Activated T-cell treated with anti-CD3 and anti-CD28 coated beads, Interleukin-2, amount 50 U/mL, for 72 hours (primary cell): ENCODE results near the gene MMP15. TPM values are rescaled to one million over a fixed set of nuclear protein-coding genes. Genes with fewer than 3 reads are reported as not detected.

Experiments
- ATAC-seq, 2 donors: fragments of 150-1000 bp; cut with Tn5 transposase; replicated peaks in 1 of 2; 2 replicates each; pipeline ENCODE4 v1.10.0; 2021; ENCODE audit warnings: moderate library complexity in 2 of 2, mild to moderate bottlenecking in 1 of 2
- DNase-seq, 2 donors: peaks; one replicate each; pipeline ENCODE4 v3.0.0; 2021 to 2022; ENCODE audit warnings: mixed read lengths in 1 of 2
- H3K27ac Mint-ChIP-seq: one replicate; pipeline ENCODE4 v1.8.0; 2022; ENCODE audit warnings: mild to moderate bottlenecking, moderate library complexity, mixed read lengths
- H3K27me3 Mint-ChIP-seq: one replicate; pipeline ENCODE4 v1.8.0; 2022; ENCODE audit warnings: low read depth, mixed read lengths
- H3K36me3 Mint-ChIP-seq, 2 donors: one replicate each; pipeline ENCODE4 v1.8.0; 2022; ENCODE audit warnings: mixed read lengths in 2 of 2, mild to moderate bottlenecking in 1 of 2; ENCODE audit not compliant: insufficient read depth in 2 of 2
- H3K4me1 Mint-ChIP-seq: one replicate; pipeline ENCODE4 v1.8.0; 2022; ENCODE audit warnings: low read depth, mixed read lengths
- H3K4me3 Mint-ChIP-seq, 2 donors: one replicate each; pipeline ENCODE4 v1.8.0; 2022; ENCODE audit warnings: mild to moderate bottlenecking in 2 of 2, mixed read lengths in 2 of 2, moderate library complexity in 2 of 2
- H3K9me3 Mint-ChIP-seq, 2 donors: one replicate each; pipeline ENCODE4 v1.8.0; 2022; ENCODE audit warnings: mixed read lengths in 2 of 2
- total RNA-seq, 2 donors: library from RNA; stranded (reverse); gene quantifications; one replicate each; pipeline ENCODE4 v1.2.3, GENCODE V29; 2022

Gene MMP15
- total RNA-seq, 2 donors from 2014 or later: 0.76 to 0.84 TPM

DNA sequence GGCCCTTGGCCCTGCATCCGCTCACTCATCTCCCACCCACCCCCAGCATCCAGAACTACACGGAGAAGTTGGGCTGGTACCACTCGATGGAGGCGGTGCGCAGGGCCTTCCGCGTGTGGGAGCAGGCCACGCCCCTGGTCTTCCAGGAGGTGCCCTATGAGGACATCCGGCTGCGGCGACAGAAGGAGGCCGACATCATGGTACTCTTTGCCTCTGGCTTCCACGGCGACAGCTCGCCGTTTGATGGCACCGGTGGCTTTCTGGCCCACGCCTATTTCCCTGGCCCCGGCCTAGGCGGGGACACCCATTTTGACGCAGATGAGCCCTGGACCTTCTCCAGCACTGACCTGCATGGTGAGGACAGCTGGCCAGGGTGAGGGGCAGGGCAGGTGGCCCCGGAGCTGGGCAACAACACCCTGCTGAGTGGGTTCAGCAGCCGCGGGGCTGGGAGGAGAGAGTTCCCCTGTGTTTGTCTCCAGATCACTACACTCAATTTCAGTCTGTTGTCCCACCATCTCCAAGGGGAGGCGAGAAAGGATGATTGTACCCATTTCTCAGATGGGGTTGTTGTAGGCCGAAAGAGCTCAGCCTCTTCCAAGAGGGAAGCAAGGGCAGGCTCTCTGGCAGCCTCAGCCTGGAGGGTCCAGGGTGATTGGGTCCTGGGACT, 14.4 kb downstream of the MMP15 start:
- DNase-seq (no peak), ATAC-seq (no peak)
- Mint-ChIP-seq H3K27me3 (no peaks in the 10 kb centered on the region), H3K4me3 (no peak overlapping the region), H3K27ac (no peak overlapping the region), H3K9me3 (no peaks in the 10 kb centered on the region), H3K36me3 (no peaks in the 10 kb centered on the region), H3K4me1 (no peaks in the 10 kb centered on the region)

DNA sequence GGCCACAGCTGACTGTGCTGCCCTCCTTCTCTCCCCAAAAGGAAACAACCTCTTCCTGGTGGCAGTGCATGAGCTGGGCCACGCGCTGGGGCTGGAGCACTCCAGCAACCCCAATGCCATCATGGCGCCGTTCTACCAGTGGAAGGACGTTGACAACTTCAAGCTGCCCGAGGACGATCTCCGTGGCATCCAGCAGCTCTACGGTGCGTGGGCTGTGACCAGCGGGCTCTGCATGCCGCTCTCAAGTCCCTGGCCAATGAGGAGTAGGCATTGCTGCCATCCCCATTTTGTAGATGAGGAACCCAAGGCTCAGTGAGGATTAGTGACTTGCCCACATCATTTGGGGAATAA, 14.9 kb downstream of the MMP15 start:
- ATAC-seq (no peak), DNase-seq (no peak)
- Mint-ChIP-seq H3K27me3 (no peaks in the 10 kb centered on the region), H3K9me3 (no peaks in the 10 kb centered on the region), H3K4me3 (no peak overlapping the region), H3K36me3 (no peaks in the 10 kb centered on the region), H3K4me1 (no peaks in the 10 kb centered on the region), H3K27ac (no peak overlapping the region)

DNA sequence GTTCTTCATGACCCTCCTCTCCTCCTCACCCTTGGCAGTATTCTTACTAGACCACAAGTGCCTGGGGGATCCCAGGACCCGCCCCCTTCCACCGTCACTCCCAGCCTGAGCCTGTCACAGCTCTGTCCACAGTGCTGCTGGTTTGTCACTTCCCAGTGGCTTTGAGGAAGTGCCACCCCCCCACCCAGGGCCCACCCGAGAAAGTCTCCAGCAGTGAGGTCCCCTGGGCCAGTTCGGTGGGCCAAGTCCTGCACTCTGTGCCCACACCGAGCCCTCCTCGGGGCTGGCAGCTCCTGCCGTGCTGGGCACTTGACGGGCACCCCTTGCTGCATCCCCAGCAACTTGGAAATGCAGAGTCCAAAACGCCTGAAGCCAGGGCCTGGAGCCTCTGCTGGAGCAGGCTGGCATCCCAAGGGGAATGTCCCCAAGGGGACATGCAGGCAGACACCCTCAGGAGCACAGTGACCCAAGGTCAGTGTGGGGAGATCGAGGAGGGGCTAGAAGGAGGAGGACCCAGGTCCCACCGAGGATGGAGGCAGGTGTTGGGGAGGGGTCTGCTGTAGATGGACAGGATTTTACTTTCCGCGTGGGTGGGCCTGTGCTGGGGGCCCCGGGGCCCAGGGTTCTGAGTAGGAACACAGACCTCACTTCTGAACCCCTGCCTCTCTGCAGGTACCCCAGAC, 15.5 kb downstream of the MMP15 start:
- DNase-seq (no peak), ATAC-seq (no peak)
- Mint-ChIP-seq H3K4me1 (no peaks in the 10 kb centered on the region), H3K36me3 (no peaks in the 10 kb centered on the region), H3K9me3 (no peaks in the 10 kb centered on the region), H3K27me3 (no peaks in the 10 kb centered on the region), H3K4me3 (no peak overlapping the region), H3K27ac (no peak overlapping the region)

DNA sequence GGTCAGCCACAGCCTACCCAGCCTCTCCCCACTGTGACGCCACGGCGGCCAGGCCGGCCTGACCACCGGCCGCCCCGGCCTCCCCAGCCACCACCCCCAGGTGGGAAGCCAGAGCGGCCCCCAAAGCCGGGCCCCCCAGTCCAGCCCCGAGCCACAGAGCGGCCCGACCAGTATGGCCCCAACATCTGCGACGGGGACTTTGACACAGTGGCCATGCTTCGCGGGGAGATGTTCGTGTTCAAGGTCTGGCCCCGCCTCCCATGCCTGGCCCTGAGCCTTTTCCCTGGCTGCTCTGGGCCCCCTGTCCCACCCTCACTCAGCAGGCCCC, 16.0 kb downstream of the MMP15 start:
- Mint-ChIP-seq H3K27me3 (no peaks in the 10 kb centered on the region), H3K4me1 (no peaks in the 10 kb centered on the region), H3K36me3 (no peaks in the 10 kb centered on the region), H3K4me3 (no peak overlapping the region), H3K27ac (no peak overlapping the region), H3K9me3 (no peaks in the 10 kb centered on the region)
- ATAC-seq (no peak), DNase-seq (no peak)

DNA sequence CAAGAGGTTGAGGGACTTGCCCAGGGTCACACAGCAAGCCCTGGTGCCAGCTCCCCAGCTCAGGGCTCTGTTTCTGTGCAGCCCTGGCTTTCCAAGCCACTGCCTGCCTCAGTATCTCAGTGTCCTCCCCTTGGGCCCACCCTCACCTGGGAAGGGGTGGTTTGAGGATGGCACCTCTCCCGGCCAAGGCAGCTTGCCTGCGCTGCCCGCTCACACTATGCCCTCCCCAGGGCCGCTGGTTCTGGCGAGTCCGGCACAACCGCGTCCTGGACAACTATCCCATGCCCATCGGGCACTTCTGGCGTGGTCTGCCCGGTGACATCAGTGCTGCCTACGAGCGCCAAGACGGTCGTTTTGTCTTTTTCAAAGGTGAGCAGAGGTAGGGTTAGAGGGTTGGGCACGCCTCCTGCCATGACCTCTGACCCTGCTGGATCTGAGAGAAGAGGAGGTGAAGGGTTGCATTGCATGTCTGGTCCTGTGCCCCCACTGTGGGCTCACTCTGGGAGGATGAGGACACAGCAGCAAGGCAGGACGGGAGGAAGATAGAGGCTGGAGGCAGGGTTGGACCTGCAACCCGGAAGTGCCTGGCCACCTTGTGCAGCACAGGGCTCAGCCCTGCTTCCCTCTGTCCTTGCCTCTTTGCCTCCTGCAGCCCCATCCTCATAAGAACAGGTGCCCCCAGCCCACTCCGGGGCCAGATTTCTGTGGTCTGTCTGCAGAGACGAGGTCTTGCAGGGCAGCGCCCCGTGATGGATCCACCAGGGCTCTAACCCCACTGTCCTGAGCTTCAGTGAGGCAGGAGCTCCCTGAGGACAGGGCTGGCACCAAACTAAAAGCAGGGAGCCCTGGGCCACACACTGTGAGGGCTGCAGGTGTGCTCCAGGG, 16.7 kb downstream of the MMP15 start:
- Mint-ChIP-seq H3K9me3 (no peaks in the 10 kb centered on the region), H3K27ac (no peak overlapping the region), H3K27me3 (no peaks in the 10 kb centered on the region), H3K4me3 (no peak overlapping the region), H3K36me3 (no peaks in the 10 kb centered on the region), H3K4me1 (no peaks in the 10 kb centered on the region)
- DNase-seq: no peak
- ATAC-seq: no peak

DNA sequence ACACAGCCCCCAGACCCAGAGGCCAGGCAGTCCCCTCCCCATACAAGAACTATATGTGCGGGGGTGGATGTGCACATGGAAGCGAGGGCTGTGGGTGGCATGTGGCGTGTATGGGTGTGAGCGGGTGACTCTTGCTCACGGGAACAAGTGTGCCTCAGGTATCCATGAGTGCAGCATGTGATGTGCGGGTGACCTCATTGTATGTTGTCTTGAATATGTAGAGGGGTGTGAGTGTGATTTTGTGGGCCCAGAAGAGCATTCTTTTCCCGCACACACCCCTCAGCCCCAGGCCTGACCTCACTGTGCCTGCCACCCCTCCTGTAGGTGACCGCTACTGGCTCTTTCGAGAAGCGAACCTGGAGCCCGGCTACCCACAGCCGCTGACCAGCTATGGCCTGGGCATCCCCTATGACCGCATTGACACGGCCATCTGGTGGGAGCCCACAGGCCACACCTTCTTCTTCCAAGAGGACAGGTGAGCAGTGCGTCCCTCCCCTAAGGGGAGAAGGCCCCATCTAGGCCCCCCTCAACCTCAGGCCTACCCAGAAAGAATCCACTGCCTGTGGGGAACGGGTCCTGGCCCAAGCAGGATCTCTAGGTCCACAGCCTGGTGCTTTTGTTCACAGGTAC, 17.4 kb downstream of the MMP15 start:
- ATAC-seq: no peak
- Mint-ChIP-seq H3K36me3 (no peaks in the 10 kb centered on the region), H3K4me1 (no peaks in the 10 kb centered on the region), H3K9me3 (no peaks in the 10 kb centered on the region), H3K27ac (no peak overlapping the region), H3K4me3 (no peak overlapping the region), H3K27me3 (no peaks in the 10 kb centered on the region)
- no peak for DNase-seq

DNA sequence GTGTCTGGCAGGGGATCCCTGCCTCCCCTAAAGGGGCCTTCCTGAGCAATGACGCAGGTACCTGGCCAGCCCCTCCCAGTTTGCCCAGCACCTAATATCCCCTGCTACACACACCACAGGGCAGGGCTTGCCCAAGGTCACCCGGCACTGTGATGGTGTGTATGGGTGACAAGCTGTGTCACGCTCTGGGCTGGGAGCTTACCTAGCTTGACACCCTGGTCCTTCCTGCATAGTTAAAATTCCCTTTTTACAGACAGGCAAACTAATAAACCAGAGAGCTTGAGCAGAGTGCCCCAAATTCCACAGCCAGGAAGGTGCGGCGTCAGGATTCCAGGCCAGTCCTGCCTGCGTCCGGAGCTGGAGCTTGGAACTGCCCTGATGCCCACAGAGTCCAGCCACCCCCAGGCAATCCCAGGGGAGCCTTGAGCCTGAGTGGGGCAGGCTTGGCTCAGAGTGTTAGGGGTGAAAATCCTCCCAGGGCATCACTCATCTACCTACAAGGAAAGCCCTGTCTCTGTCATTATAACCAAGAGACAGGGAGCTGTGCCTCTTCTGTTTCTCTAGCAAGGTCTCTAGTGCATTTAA, 18.1 kb downstream of the MMP15 start:
- Mint-ChIP-seq H3K4me1 (no peaks in the 10 kb centered on the region), H3K27me3 (no peaks in the 10 kb centered on the region), H3K27ac (no peak overlapping the region), H3K9me3 (no peaks in the 10 kb centered on the region), H3K4me3 (no peak overlapping the region), H3K36me3 (no peaks in the 10 kb centered on the region)
- ATAC-seq (no peak), DNase-seq (no peak)

DNA sequence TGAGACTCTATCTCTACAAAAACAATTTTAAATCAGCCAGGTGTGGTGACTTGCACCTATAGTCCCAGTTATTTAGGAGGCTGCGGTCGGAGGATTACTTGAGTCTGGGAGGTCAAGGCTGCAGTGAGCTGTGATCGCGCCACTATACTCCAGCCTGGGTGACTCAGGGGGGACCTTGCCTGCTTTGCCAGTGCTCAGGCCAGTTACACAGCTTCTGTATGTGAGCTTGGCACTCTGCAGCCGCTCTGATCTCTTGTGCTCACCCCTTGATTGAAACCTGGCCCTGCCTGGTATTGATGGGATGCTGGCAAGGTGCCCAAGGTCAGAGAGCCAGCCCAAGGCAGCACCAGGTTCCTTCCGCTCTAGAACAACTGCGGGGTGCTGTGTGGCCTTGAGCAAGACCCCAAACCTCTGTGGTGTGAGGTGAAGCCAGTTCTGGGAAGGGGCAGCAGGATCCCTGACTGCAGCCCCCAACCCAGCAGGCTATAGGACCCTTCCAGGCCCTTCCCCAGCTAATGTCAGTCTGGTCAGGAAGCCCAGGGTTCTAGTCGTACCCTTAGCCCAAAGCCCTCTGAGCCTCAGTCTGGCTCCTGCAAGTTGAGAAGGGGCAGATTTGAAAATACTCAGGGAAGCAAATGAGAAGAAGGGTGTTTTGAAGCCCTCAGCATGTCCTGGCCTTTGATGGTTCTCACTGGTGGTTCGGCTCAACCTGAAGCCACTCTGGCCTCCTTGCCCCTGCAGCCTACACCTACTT, 18.9 kb downstream of the MMP15 start:
- no peaks in the 10 kb centered on the region for H3K4me1 Mint-ChIP-seq
- H3K9me3 Mint-ChIP-seq: no peaks in the 10 kb centered on the region
- ATAC-seq (no peak), DNase-seq (no peak)
- no peaks in the 10 kb centered on the region for H3K27me3 Mint-ChIP-seq
- no peak overlapping the region for H3K27ac Mint-ChIP-seq
- no peak overlapping the region for H3K4me3 Mint-ChIP-seq
- H3K36me3 Mint-ChIP-seq: no peaks in the 10 kb centered on the region

DNA sequence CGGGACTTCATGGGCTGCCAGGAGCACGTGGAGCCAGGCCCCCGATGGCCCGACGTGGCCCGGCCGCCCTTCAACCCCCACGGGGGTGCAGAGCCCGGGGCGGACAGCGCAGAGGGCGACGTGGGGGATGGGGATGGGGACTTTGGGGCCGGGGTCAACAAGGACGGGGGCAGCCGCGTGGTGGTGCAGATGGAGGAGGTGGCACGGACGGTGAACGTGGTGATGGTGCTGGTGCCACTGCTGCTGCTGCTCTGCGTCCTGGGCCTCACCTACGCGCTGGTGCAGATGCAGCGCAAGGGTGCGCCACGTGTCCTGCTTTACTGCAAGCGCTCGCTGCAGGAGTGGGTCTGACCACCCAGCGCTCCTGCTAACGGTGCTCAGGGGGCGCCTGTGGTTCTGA, 19.5 kb downstream of the MMP15 start:
- ATAC-seq: no peak
- H3K27ac Mint-ChIP-seq: no peak overlapping the region
- H3K27me3 Mint-ChIP-seq: no peaks in the 10 kb centered on the region
- H3K4me3 Mint-ChIP-seq: no peak overlapping the region
- H3K36me3 Mint-ChIP-seq: no peaks in the 10 kb centered on the region
- H3K9me3 Mint-ChIP-seq: no peaks in the 10 kb centered on the region
- DNase-seq: no peak
- H3K4me1 Mint-ChIP-seq: no peaks in the 10 kb centered on the region

DNA sequence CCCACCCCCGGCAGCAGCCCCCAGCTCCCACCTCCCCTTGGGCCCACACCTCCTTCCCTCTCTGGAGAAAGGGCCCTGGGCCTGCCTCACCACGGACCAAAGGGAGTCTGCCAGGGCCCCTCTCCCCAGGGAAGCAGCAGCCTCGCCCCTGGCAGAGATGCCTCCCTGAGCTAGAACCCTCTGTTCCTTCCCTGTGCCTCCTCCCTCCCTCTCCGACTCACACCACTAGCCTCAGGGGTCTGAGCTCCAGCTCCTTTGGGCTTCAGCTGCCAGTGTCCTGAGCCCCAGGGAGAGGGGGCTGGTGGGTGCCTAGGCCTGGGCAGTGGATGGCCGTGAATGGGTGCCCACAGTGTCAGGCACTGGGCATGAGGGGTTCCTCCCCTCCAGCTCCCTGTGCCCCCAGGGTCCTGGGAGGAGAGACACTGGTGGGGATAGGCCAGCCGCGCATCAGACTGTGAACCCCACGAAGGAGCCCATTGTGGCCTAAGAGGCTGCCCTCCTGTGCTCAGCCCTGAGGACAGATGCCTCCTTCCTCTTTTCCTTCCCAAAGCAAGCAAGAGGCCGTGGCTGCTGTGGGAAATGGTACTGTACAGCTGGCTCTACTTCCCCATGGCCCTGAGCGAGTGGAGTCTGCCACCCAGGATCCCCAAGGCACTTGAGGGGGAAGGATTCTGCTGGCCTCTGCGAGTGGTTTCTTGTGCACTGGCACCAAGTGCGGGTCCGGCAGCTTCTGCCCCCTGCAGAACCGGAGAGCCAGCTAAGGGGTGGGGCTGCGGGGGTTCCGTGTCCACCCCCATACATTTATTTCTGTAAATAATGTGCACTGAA, 20.7 kb downstream of the MMP15 start:
- no peaks in the 10 kb centered on the region for H3K9me3 Mint-ChIP-seq
- H3K36me3 Mint-ChIP-seq: no peaks in the 10 kb centered on the region
- H3K27me3 Mint-ChIP-seq: no peaks in the 10 kb centered on the region
- H3K4me1 Mint-ChIP-seq: no peaks in the 10 kb centered on the region
- no peak overlapping the region for H3K4me3 Mint-ChIP-seq
- ATAC-seq (no peak), DNase-seq (no peak)
- no peak overlapping the region for H3K27ac Mint-ChIP-seq

DNA sequence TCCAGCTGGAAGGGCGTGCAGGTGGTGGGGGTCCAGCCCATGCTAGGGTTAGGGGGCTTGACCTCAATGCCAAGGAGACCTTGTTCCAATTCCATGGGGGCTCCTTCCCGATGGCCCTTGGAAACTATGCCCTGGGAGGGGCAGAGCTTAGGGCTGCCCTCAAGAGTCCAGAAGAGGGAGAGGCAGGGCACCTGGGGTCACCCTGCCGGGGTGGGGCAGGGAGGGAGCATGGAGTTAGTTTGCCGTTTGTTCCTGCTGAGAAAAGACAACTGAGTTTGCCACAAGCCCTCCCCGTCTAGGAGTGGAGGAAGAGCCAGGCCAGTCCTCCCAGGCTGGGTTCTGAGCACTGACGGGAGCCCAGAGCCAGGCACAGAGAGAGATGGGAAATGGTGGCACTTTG, 21.4 kb downstream of the MMP15 start:
- no peak for ATAC-seq
- Mint-ChIP-seq H3K9me3 (no peaks in the 10 kb centered on the region), H3K4me3 (no peak overlapping the region), H3K27ac (no peak overlapping the region), H3K27me3 (no peaks in the 10 kb centered on the region), H3K36me3 (no peaks in the 10 kb centered on the region), H3K4me1 (no peaks in the 10 kb centered on the region)
- no peak for DNase-seq
